Tibial nerve (tissue), 4 donors: ENCODE results near the gene EAF1. TPM values are rescaled to one million over a fixed set of nuclear protein-coding genes. Genes with fewer than 3 reads are reported as not detected.
"Not testable (repeated sequence)": the region's sequence is repeated elsewhere in the genome, so short reads cannot be mapped to it uniquely, and the experiment has no call there.

Experiments
- DNase-seq, 2 donors: peaks; one replicate each; pipeline ENCODE4 v3.0.0-alpha.2; 2019; ENCODE audit warnings: low spot score in 2 of 2
- H3K27ac ChIP-seq, 4 donors: fragments of 200-600 bp; sonication (generic) in 3 of 4; one replicate each; pipeline ENCODE4 v1.5.1; 2017 to 2019; ENCODE audit warnings: mild to moderate bottlenecking in 1 of 4
- H3K27me3 ChIP-seq, 2 donors: fragments of 200-600 bp; sonication (generic) in 1 of 2; one replicate each; pipeline versions ENCODE4 v1.5.1 to v1.6.0; 2017 to 2019
- H3K36me3 ChIP-seq, 3 donors: fragments of 200-600 bp; sonication (generic); one replicate each; pipeline ENCODE4 v1.5.1; 2018 to 2019
- H3K4me1 ChIP-seq, 4 donors: fragments of 200-600 bp; sonication (generic) in 3 of 4; one replicate each; pipeline ENCODE4 v1.5.1; 2017 to 2019
- H3K4me3 ChIP-seq, 4 donors: fragments of 200-600 bp; sonication (generic) in 3 of 4; one replicate each; pipeline ENCODE4 v1.5.1; 2017 to 2019; ENCODE audit warnings: mild to moderate bottlenecking in 1 of 4, moderate library complexity in 1 of 4
- H3K9me3 ChIP-seq, 4 donors: fragments of 200-600 bp; sonication (generic) in 3 of 4; one replicate each; pipeline ENCODE4 v1.5.1; 2017 to 2019
- EP300 ChIP-seq, 2 donors: sonication (generic); formaldehyde crosslinking; IDR thresholded peaks; one replicate each; pipeline ENCODE4 v1.6.1; 2017; ENCODE audit warnings: antibody characterized with exemption in 2 of 2, mild to moderate bottlenecking in 1 of 2
- POLR2A ChIP-seq, 2 donors: fragments of 450-650 bp; IDR thresholded peaks; one replicate each; pipeline ENCODE4 v1.6.1; 2017; ENCODE audit warnings: antibody characterized with exemption in 2 of 2, mild to moderate bottlenecking in 2 of 2, moderate library complexity in 2 of 2
- WGBS, 2 donors: methylation state at CpG; one replicate each; pipeline ENCODE4 v1.1.5; 2018; 5-methylcytosine and 5-hydroxymethylcytosine counted together
- total RNA-seq, 4 donors: library from RNA; depleted of rRNA; stranded (reverse); fragments of >200 nt; gene quantifications; one replicate each; pipeline ENCODE4 v1.1.0, GENCODE V29; 2016
- TF ChIP-seq, protein P1 (sequence below), 5 experiments: fragments of 200-600 bp in 3 of 5; fragments of 450-650 bp in 2 of 5; sonication (generic) in 3 of 5; IDR thresholded peaks; one replicate each; pipeline ENCODE4 v1.5.1; 2016 to 2019; ENCODE audit warnings: antibody characterized with exemption in 5 of 5, mild to moderate bottlenecking in 3 of 5, moderate library complexity in 2 of 5

EAF1 gene
- total RNA-seq, 4 donors from 2014 or later = 16.5 to 26.4 (median 19.3) TPM

DNA sequence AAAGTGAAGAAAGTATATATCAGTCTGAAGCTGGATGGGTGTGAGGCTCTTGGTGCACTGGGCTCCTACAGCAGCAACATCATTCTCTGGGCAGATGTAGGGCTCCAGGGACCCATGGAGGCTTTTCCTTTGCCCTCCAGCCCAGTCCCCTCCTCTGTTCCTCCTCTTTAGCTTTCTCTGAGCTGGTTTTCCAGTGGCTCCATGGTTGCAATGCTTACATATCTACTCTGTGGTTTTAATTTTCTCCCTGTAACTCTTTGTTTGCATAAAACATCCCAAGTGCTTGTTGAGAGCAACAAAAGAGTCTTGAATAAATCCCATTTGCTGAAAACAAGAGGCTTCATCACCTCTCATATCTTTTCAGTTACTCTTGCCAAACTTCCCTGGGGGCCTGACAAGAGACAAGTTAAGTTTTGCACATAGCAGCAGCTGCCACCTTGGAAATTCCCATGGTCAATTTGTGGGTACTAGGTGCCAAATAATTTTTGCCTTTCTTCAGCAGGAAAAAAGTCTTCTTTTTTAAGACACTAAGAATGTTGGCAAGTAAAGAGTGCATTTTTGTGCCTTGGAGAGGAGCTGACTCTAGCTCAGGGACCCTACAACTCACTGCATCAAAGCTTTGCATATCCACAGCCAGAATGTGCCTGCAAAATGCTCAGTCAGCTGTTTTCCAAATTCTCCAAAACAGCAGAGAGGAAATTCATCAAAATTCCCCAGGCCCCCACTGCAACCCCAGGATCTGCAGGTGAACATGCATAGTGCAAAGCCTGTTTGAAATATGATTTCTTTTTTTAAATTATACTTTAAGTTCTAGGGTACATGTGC lies 52.2 kb downstream of the EAF1 start:
- peaks cover 0 to under 1% (median 0%) of the 10 kb centered on the region in 3 donors for H3K36me3 ChIP-seq
- TF ChIP-seq, protein P1, sequence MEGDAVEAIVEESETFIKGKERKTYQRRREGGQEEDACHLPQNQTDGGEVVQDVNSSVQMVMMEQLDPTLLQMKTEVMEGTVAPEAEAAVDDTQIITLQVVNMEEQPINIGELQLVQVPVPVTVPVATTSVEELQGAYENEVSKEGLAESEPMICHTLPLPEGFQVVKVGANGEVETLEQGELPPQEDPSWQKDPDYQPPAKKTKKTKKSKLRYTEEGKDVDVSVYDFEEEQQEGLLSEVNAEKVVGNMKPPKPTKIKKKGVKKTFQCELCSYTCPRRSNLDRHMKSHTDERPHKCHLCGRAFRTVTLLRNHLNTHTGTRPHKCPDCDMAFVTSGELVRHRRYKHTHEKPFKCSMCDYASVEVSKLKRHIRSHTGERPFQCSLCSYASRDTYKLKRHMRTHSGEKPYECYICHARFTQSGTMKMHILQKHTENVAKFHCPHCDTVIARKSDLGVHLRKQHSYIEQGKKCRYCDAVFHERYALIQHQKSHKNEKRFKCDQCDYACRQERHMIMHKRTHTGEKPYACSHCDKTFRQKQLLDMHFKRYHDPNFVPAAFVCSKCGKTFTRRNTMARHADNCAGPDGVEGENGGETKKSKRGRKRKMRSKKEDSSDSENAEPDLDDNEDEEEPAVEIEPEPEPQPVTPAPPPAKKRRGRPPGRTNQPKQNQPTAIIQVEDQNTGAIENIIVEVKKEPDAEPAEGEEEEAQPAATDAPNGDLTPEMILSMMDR (IDR thresholded peaks at IDR 0.05) = no peak
- TF ChIP-seq EP300 (IDR thresholded peaks at IDR 0.05) (no peak), POLR2A (IDR thresholded peaks at IDR 0.05) (no peak)
- DNase-seq = no peak
- peaks cover 0 to 8% (median 0%) of the 10 kb centered on the region in 4 donors for H3K4me1 ChIP-seq
- H3K9me3 ChIP-seq = peaks cover 0 to 4% (median 0%) of the 10 kb centered on the region in 4 donors
- H3K27ac ChIP-seq = no peak overlapping the region
- no peaks in the 10 kb centered on the region for H3K27me3 ChIP-seq
- H3K4me3 ChIP-seq = no peak overlapping the region

DNA sequence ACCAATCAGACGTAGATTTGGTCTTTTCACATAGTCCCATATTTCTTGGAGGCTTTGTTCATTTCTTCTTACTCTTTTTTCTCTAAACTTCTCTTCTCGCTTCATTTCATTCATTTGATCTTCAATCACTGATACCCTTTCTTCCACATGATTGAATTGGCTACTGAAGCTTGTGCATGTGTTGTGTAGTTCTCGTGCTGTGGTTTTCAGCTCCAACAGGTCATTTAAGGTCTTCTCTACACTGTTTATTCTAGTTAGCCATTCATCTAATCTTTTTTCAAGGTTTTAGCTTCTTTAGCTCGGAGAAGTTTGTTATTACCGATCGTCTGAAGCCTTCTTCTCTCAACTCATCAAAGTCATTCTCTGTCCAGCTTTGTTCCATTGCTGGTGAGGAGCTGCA lies 57.2 kb downstream of the EAF1 start:
- H3K4me3 ChIP-seq, DNase-seq: not testable (repeated sequence)
- WGBS, 2 donors = 94 to 95% methylated on average over 6 of the region's 6 CpGs

DNA sequence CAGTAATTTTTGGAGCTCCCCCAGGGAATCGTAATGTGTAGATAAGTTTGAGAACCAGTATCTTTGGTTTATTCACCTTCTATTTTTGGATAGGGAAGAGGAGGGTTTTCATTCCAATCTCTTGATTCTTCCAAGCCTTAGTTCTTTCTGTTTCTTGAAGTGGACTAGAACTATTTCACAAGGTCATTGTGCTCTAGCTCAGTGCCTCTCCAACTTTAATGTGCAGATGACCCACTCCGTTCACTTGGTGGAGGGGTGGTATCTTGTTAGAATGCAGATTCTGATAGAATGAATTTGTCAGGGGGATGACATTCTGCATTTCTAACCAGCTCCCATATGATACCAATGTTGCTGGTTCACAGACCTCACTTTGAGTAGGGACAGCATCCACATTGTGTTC lies 58.6 kb downstream of the EAF1 start:
- H3K27me3 ChIP-seq = no peaks in the 10 kb centered on the region
- DNase-seq = no peak
- no peaks in the 10 kb centered on the region for H3K4me1 ChIP-seq
- no peak overlapping the region for H3K27ac ChIP-seq
- H3K9me3 ChIP-seq = peaks cover 0 to 4% (median 0%) of the 10 kb centered on the region in 4 donors
- 93 to 95% methylated on average over 2 of the region's 2 CpGs for whole genome bisulfite sequencing, 2 donors
- TF ChIP-seq POLR2A (IDR thresholded peaks at IDR 0.05) = no peak
- TF ChIP-seq, protein P1 (IDR thresholded peaks at IDR 0.05) = no peak
- no peak for TF ChIP-seq EP300 (IDR thresholded peaks at IDR 0.05)
- peaks cover 0 to 46% (median 0%) of the 10 kb centered on the region in 3 donors for H3K36me3 ChIP-seq
- H3K4me3 ChIP-seq = no peak overlapping the region

More for the DNA sequence above, 57.2 kb downstream of the EAF1 start:
- peaks cover 0 to 44% (median 0%) of the 10 kb centered on the region in 3 donors for H3K36me3 ChIP-seq
- H3K4me1 ChIP-seq, H3K9me3 ChIP-seq, H3K27me3 ChIP-seq, H3K27ac ChIP-seq: not testable (repeated sequence)

DNA sequence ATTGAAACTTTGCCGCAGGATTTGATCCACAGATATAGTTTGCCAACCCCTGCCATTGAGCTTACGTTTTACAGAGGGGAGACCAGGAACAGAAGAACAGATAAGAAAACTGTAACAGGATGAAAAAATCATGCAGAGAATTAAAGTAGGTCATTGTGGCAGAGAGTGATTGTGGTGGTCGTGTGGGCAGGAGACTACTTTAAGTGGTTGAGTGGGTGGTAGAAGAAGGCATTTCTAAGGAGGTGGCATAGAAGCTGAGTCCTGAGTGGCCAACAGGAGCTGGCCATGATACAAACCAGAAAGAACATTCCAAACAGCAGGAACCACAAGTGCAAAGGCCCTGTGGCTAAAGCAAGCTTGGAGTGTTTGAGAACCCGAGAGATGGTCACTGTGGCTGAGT lies 59.6 kb downstream of the EAF1 start:
- no peak for DNase-seq

DNA sequence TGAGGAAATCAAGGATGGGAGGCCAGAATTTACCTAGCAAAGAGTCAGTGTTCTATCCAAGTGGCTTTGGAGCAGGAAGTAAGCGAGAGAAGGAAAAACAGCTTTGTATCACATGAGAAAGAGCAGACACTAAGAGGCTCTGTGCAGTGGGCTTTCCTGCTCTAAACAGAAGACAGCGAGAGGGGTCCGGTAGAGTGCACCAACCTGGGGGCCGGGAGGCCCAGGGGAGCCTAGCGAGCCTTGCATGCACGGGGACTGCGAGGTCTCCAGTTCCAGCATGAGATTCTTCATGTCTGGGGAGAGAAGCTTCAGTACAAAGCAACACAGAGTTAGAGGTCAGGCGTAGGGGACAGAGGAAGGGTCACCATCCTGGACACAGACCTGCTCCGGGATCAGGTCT lies 60.6 kb downstream of the EAF1 start:
- H3K9me3 ChIP-seq = no peaks in the 10 kb centered on the region
- H3K27ac ChIP-seq = no peak overlapping the region
- DNase-seq = no peak
- TF ChIP-seq EP300 (IDR thresholded peaks at IDR 0.05) = no peak
- TF ChIP-seq, protein P1 (IDR thresholded peaks at IDR 0.05) = no peak
- no peak for TF ChIP-seq POLR2A (IDR thresholded peaks at IDR 0.05)
- H3K4me1 ChIP-seq = no peaks in the 10 kb centered on the region
- 92% methylated on average over 9 of the region's 9 CpGs for WGBS, 2 donors
- no peaks in the 10 kb centered on the region for H3K27me3 ChIP-seq
- H3K36me3 ChIP-seq = peaks cover 0 to 46% (median 0%) of the 10 kb centered on the region in 3 donors
- H3K4me3 ChIP-seq = no peak overlapping the region

More for the DNA sequence above, 59.6 kb downstream of the EAF1 start:
- TF ChIP-seq POLR2A (IDR thresholded peaks at IDR 0.05) = no peak
- TF ChIP-seq EP300 (IDR thresholded peaks at IDR 0.05) = no peak
- TF ChIP-seq, protein P1 (IDR thresholded peaks at IDR 0.05) = no peak
- H3K4me3 ChIP-seq = no peak overlapping the region
- no peaks in the 10 kb centered on the region for H3K27me3 ChIP-seq
- no peaks in the 10 kb centered on the region for H3K4me1 ChIP-seq
- no peak overlapping the region for H3K27ac ChIP-seq
- H3K9me3 ChIP-seq = no peaks in the 10 kb centered on the region
- WGBS, 2 donors = 86 to 89% methylated on average over 4 of the region's 4 CpGs
- H3K36me3 ChIP-seq = peaks cover 0 to 46% (median 0%) of the 10 kb centered on the region in 3 donors
